Muscle of leg (tissue), 11 donors: ENCODE measurements around the gene SNX18. TPM values are rescaled to one million over a fixed set of nuclear protein-coding genes. Genes with fewer than 3 reads are reported as not detected.
A peak's percentile ranks its signal among the peaks of the same experiment; 100 is the strongest.

Source experiments
- DNase-seq: peaks from one replicate; pipeline ENCODE4 v3.0.0; 2013
- H3K27ac ChIP-seq: one replicate; pipeline ENCODE4 v1.5.1; 2013; ENCODE audit warnings: mild to moderate bottlenecking, low read length, control low read depth
- H3K27me3 ChIP-seq: one replicate; pipeline ENCODE4 v1.6.1; 2013; ENCODE audit warnings: low read length; ENCODE audit not compliant: control insufficient read depth, insufficient read depth
- H3K36me3 ChIP-seq: one replicate; pipeline ENCODE4 v1.6.1; 2013; ENCODE audit warnings: low read length; ENCODE audit not compliant: control insufficient read depth, insufficient read depth
- H3K4me1 ChIP-seq: one replicate; pipeline ENCODE4 v1.6.1; 2013; ENCODE audit warnings: low read length; ENCODE audit not compliant: control insufficient read depth, insufficient read depth
- H3K4me3 ChIP-seq: one replicate; pipeline ENCODE4 v1.5.1; 2013; ENCODE audit warnings: low read length, control low read depth
- H3K9me3 ChIP-seq: replicated peaks from 2 replicates; pipeline ENCODE4 v1.6.1; 2013; ENCODE audit warnings: low read depth, low read length; ENCODE audit not compliant: control insufficient read depth
- WGBS: methylation state at CpG from one replicate; pipeline ENCODE4 v1.1.5; 2013; ENCODE audit warnings: missing lambda C conversion rate; ENCODE audit not compliant: insufficient coverage; 5-methylcytosine and 5-hydroxymethylcytosine counted together
- polyA plus RNA-seq, 8 donors: library from polyadenylated mRNA; unstranded; fragments of 120-200 nt; gene quantifications; one replicate each; pipeline versions ENCODE4 v1.2.1 to v1.2.3, GENCODE V29; 2013; ENCODE audit warnings: inconsistent platforms in 1 of 8, low replicate concordance in 1 of 8; ENCODE audit not compliant: insufficient read length in 8 of 8, insufficient read depth in 1 of 8
- total RNA-seq: library from RNA; stranded (reverse); fragments of 120-200 nt; gene quantifications from one replicate; pipeline ENCODE4 v1.2.4, GENCODE V29; 2013

The SNX18 gene
- total and polyA plus RNA-seq, 9 donors, result 23.4 to 43.5 (median 32.2) TPM

DNA sequence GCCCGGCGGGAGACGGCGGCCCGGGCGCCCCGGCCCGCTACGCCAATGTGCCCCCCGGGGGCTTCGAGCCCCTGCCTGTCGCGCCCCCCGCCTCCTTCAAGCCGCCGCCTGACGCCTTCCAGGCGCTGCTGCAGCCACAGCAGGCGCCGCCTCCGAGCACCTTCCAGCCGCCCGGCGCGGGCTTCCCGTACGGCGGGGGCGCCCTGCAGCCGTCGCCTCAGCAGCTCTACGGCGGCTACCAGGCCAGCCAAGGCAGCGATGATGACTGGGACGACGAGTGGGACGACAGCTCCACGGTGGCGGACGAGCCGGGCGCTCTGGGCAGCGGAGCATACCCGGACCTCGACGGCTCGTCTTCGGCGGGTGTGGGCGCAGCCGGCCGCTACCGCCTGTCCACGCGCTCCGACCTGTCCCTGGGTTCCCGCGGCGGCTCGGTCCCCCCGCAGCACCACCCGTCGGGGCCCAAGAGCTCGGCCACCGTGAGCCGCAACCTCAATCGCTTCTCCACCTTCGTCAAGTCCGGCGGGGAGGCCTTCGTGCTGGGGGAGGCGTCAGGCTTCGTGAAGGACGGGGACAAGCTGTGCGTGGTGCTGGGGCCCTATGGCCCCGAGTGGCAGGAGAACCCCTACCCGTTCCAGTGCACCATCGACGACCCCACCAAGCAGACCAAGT lies 723 bp downstream of the SNX18 start:
- H3K9me3 ChIP-seq, result no peaks in the 10 kb centered on the region
- peaks cover 7% of the 10 kb centered on the region for H3K36me3 ChIP-seq
- peak overlapping the region; percentile 66 for H3K4me3 ChIP-seq
- DNase-seq, result peak; percentile 71
- H3K27ac ChIP-seq, result peak overlapping the region; percentile 86
- H3K4me1 ChIP-seq, result peaks cover 29% of the 10 kb centered on the region
- 4% methylated on average over 73 of the region's 79 CpGs for WGBS
- no peaks in the 10 kb centered on the region for H3K27me3 ChIP-seq

DNA sequence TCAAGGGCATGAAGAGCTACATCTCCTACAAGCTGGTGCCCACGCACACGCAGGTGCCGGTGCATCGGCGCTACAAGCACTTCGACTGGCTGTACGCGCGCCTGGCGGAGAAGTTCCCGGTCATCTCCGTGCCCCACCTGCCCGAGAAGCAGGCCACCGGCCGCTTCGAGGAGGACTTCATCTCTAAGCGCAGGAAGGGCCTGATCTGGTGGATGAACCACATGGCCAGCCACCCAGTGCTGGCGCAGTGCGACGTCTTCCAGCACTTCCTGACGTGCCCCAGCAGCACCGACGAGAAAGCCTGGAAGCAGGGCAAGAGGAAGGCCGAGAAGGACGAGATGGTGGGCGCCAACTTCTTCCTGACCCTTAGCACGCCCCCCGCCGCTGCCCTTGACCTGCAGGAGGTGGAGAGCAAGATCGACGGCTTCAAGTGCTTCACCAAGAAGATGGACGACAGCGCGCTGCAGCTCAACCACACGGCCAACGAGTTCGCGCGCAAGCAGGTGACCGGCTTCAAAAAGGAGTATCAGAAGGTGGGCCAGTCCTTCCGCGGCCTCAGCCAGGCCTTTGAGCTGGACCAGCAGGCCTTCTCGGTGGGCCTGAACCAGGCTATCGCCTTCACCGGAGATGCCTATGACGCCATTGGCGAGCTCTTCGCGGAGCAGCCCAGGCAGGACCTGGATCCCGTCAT lies 1.4 kb downstream of the SNX18 start:
- H3K9me3 ChIP-seq, result no peaks in the 10 kb centered on the region
- H3K27me3 ChIP-seq, result no peaks in the 10 kb centered on the region
- WGBS, result 84% methylated on average over 49 of the region's 50 CpGs
- peak overlapping the region; percentile 66 for H3K4me3 ChIP-seq
- no peak for DNase-seq
- H3K36me3 ChIP-seq, result peaks cover 11% of the 10 kb centered on the region
- peak overlapping the region; percentile 83 for H3K27ac ChIP-seq
- peaks cover 32% of the 10 kb centered on the region for H3K4me1 ChIP-seq

- Histone ChIP-seq H3K9me3 (no peaks in the 10 kb centered on the region), H3K4me3 (peak overlapping the region; percentile 66), H3K27me3 (no peaks in the 10 kb centered on the region), H3K4me1 (peaks cover 33% of the 10 kb centered on the region), H3K27ac (peak overlapping the region; percentile 83), H3K36me3 (peaks cover 11% of the 10 kb centered on the region)
- WGBS, result 19% methylated on average over 7 of the region's 10 CpGs
- no peak for DNase-seq
Measured at GRCh38 chr5:54519509-54519876, 1.9 kb downstream of the SNX18 start.

- Histone ChIP-seq H3K27ac (peak overlapping the region; percentile 83), H3K4me1 (peaks cover 36% of the 10 kb centered on the region), H3K27me3 (no peaks in the 10 kb centered on the region), H3K9me3 (no peaks in the 10 kb centered on the region), H3K36me3 (peaks cover 11% of the 10 kb centered on the region), H3K4me3 (peak overlapping the region; percentile 66)
- 5% methylated on average over 3 of the region's 7 CpGs for WGBS
- peak; percentile 88 for DNase-seq
Measured at GRCh38 chr5:54520438-54520846, 2.9 kb downstream of the SNX18 start.

DNA sequence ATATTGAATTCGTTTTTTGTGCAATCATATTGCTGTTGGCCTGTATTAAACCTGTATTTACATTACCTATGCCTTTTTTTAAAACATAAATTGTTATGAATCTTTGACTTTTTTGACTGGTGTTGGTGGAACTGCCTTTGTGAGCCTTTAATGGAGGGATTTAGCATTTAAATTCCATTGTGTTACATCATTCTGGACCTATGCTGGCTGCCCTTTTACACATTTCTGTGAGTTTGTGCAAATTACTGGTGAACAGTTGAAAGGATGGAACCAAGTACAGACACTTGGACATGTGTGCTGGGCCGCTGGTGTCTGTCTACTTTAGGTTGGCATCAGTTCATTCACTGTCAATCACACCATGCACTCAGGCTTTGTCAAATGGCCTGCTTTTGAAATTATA lies 3.4 kb downstream of the SNX18 start:
- Histone ChIP-seq H3K36me3 (peaks cover 11% of the 10 kb centered on the region), H3K4me3 (peak overlapping the region; percentile 66), H3K27me3 (no peaks in the 10 kb centered on the region), H3K27ac (peak overlapping the region; percentile 83), H3K4me1 (peaks cover 36% of the 10 kb centered on the region), H3K9me3 (no peaks in the 10 kb centered on the region)
- WGBS, result no CpG with 5 or more reads among the region's 2 CpGs
- peak; percentile 48 for DNase-seq

DNA sequence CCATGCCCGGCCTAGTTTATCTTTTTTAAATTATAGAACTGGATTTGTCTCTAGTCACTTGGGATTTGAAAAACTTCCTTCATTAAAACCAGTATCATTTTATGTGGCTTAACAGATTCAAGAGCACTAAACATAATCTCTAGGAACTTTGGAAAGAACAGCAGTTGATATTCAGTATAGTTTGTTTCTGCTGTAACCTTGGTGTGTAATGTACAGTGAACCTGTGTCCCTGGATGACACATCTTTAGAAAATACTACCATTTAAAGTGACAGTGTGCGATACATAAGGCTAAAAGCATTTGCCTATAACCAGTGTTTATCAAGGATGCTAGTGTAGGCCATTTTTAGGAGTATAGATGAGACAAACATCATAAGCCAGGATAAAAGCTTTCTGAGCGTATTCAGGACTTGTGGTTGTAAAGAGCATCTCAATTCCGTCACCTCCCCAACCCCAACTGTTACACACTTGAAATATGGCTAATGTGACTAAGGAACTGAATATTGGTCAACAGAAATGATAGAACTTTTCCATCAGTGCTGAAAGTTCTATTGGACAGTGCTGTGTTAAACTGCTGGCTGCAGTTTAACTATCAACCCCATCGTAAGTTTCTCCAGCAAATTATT lies 4.4 kb downstream of the SNX18 start:
- no CpG with 5 or more reads among the region's 5 CpGs for WGBS
- Histone ChIP-seq H3K4me3 (no peak overlapping the region), H3K4me1 (peaks cover 36% of the 10 kb centered on the region), H3K27ac (no peak overlapping the region), H3K27me3 (no peaks in the 10 kb centered on the region), H3K9me3 (no peaks in the 10 kb centered on the region), H3K36me3 (peaks cover 11% of the 10 kb centered on the region)
- no peak for DNase-seq

DNA sequence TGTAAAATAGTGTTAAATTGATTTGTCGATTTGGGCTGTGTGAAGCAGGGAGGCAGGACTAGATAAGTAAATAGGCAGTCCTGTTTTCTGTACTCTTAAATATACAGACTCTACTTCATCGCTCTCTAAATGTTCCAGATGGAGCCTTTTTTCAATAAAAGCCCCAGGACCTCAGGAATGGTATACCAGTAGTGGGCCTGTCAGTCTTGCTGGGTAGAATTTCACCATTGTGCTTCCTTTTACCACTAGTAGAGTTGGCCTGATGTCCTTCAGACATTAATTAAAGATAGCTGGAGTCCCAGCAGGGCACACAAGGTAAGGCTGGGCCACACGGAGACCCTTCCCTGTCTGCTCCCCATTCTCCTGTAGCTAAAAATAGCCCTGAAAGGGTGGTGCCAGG lies 6.0 kb downstream of the SNX18 start:
- no peak for DNase-seq
- H3K4me1 ChIP-seq, result peaks cover 39% of the 10 kb centered on the region
- H3K27ac ChIP-seq, result no peak overlapping the region
- H3K27me3 ChIP-seq, result no peaks in the 10 kb centered on the region
- H3K9me3 ChIP-seq, result no peaks in the 10 kb centered on the region
- H3K36me3 ChIP-seq, result peaks cover 11% of the 10 kb centered on the region
- no peak overlapping the region for H3K4me3 ChIP-seq
- no CpG with 5 or more reads among the region's 3 CpGs for WGBS

DNA sequence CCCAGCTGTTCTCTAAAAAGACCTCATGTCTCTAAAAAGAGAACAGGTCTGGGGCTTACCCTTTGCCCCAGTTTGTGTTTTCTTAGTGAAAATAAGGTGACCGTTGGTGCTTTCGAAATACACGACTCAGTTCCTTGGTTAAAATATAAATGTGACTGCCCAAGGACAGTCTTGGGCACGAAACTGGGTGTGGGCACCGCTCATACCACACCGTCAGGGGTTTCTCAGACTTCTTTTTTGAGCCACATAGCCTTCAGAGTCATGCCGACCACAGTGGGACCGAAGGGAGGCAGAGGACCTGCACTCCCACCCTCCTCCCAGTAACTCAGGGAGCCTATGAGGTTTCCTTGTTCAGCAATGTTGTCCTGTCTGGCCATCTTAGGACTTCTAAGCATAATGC lies 6.5 kb downstream of the SNX18 start:
- peaks cover 38% of the 10 kb centered on the region for H3K4me1 ChIP-seq
- H3K36me3 ChIP-seq, result peaks cover 7% of the 10 kb centered on the region
- no peaks in the 10 kb centered on the region for H3K9me3 ChIP-seq
- no peak overlapping the region for H3K27ac ChIP-seq
- H3K4me3 ChIP-seq, result no peak overlapping the region
- H3K27me3 ChIP-seq, result no peaks in the 10 kb centered on the region
- WGBS, result 78% methylated on average over 8 of the region's 8 CpGs
- no peak for DNase-seq

GRCh38 chr5:54524704-54525103 lies 7.1 kb downstream of the SNX18 start:
- peaks cover 4% of the 10 kb centered on the region for H3K36me3 ChIP-seq
- WGBS, result 68% methylated on average over 5 of the region's 8 CpGs
- no peaks in the 10 kb centered on the region for H3K9me3 ChIP-seq
- DNase-seq, result no peak
- no peak overlapping the region for H3K4me3 ChIP-seq
- H3K27ac ChIP-seq, result no peak overlapping the region
- H3K27me3 ChIP-seq, result no peaks in the 10 kb centered on the region
- H3K4me1 ChIP-seq, result peaks cover 32% of the 10 kb centered on the region

- Histone ChIP-seq H3K27me3 (no peaks in the 10 kb centered on the region), H3K4me3 (no peak overlapping the region), H3K4me1 (peaks cover 32% of the 10 kb centered on the region), H3K9me3 (no peaks in the 10 kb centered on the region), H3K27ac (no peak overlapping the region), H3K36me3 (peaks cover 4% of the 10 kb centered on the region)
- DNase-seq, result no peak
- no CpG with 5 or more reads among the region's 4 CpGs for WGBS
Measured at GRCh38 chr5:54525261-54525660, 7.7 kb downstream of the SNX18 start.
